ENCODE results near the gene LTBP1.

GRCh38 chr2:33247365-33247764 lies 300.6 kb downstream of the LTBP1 start:
- no peak for TF ChIP-seq CTCF (IDR thresholded peaks at IDR 0.05)
- TF ChIP-seq POLR2A (IDR thresholded peaks at IDR 0.05), result no peak
- TF ChIP-seq EP300 (IDR thresholded peaks at IDR 0.05; ENCODE audit: low read depth), result no peak
- TF ChIP-seq POLR2AphosphoS5 (IDR thresholded peaks at IDR 0.05), result no peak

Measured in transverse colon (tissue), 4 donors.